GM23248 (cell line): Measurements from ENCODE around the gene KEAP1.
"Not testable (repeated sequence)": the region's sequence is repeated elsewhere in the genome, so short reads cannot be mapped to it uniquely, and the experiment has no call there.

Experiments used
- EZH2 ChIP-seq: fragments of 200-600 bp; sonication (generic); IDR thresholded peaks from 2 replicates; pipeline ENCODE4 v1.6.1; 2018; ENCODE audit warnings: antibody characterized with exemption, mild to moderate bottlenecking; ENCODE audit not compliant: insufficient read depth, poor library complexity, severe bottlenecking
- EZH2phosphoT487 ChIP-seq: fragments of 200-600 bp; sonication (generic); IDR thresholded peaks from 2 replicates; pipeline ENCODE4 v1.6.1; 2018; ENCODE audit warnings: antibody characterized with exemption, moderate library complexity, mild to moderate bottlenecking, low read depth; ENCODE audit not compliant: insufficient read depth

DNA sequence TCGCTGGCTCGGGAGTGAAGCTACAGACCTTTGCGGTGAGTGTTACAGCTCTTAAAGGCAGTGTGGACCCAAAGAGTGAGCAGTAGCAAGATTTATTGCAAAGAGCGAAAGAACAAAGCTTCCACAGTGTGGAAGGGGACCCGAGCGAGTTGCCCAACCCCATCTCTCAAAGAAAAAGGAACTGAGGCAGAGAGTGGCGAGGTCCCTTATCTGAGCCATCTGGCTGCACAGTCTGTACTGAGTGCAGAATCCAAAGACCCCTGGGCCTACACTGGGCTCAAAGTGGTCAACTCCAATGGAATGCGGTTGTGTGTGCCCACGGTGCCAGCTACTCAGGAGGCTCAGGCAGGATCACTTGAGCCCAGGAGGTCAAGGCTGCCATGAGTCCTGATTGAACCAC, 35.9 kb upstream of the KEAP1 start:
- TF ChIP-seq EZH2, EZH2phosphoT487: not testable (repeated sequence)
